Mesodermal cell (in vitro differentiated cells): Measurements from ENCODE around the gene AIM2.

ENCODE experiments used
- H3K27ac ChIP-seq: 2 replicates; pipeline ENCODE4 v1.7.0; 2013; ENCODE audit warnings: mild to moderate bottlenecking, low read depth, low read length, moderate library complexity; ENCODE audit not compliant: severe bottlenecking
- H3K36me3 ChIP-seq: 2 replicates; pipeline ENCODE4 v1.7.1; 2013; ENCODE audit warnings: mild to moderate bottlenecking, low read length, moderate library complexity; ENCODE audit not compliant: control insufficient read depth, insufficient read depth
- H3K4me1 ChIP-seq: one replicate; pipeline ENCODE4 v1.7.1; 2013; ENCODE audit warnings: mild to moderate bottlenecking, low read length; ENCODE audit not compliant: insufficient read depth, control insufficient read depth, poor library complexity, severe bottlenecking
- H3K4me3 ChIP-seq: 2 replicates; pipeline ENCODE4 v1.7.0; 2013; ENCODE audit warnings: low read length, control low read depth, mild to moderate bottlenecking; ENCODE audit not compliant: insufficient read depth, poor library complexity, severe bottlenecking; ENCODE audit errors: extremely low read depth
- H3K9me3 ChIP-seq: 2 replicates; pipeline ENCODE4 v1.7.1; 2013; ENCODE audit warnings: mild to moderate bottlenecking, low read length, moderate library complexity; ENCODE audit not compliant: control insufficient read depth
- WGBS, 2 experiments: methylation state at CpG; one replicate each; pipeline ENCODE4 v1.1.5; 2013; ENCODE audit warnings: missing lambda C conversion rate in 2 of 2; ENCODE audit not compliant: insufficient coverage in 2 of 2; 5-methylcytosine and 5-hydroxymethylcytosine counted together

AIM2 gene

GRCh38 chr1:159079525-159079924 is 3.0 kb upstream of the AIM2 start:
- Histone ChIP-seq H3K9me3 (no peaks in the 10 kb centered on the region), H3K4me1 (no peaks in the 10 kb centered on the region), H3K4me3 (no peak overlapping the region), H3K36me3 (no peaks in the 10 kb centered on the region), H3K27ac (no peak overlapping the region)
- WGBS, 2 experiments, result no CpG with 5 or more reads among the region's 1 CpG

- Histone ChIP-seq H3K36me3 (no peaks in the 10 kb centered on the region), H3K27ac (no peak overlapping the region), H3K4me3 (no peak overlapping the region), H3K9me3 (no peaks in the 10 kb centered on the region), H3K4me1 (no peaks in the 10 kb centered on the region)
- WGBS, 2 experiments, result 94 to 97% methylated on average over 9 to 12 of the region's 12 CpGs
Observed at GRCh38 chr1:159077120-159077961, 775 bp upstream of the AIM2 start.

- no peaks in the 10 kb centered on the region for H3K9me3 ChIP-seq
- no peak overlapping the region for H3K4me3 ChIP-seq
- H3K36me3 ChIP-seq, result no peaks in the 10 kb centered on the region
- H3K4me1 ChIP-seq, result no peaks in the 10 kb centered on the region
- H3K27ac ChIP-seq, result no peak overlapping the region
Observed at GRCh38 chr1:159071970-159072582, 4.5 kb downstream of the AIM2 start.

- Histone ChIP-seq H3K4me3 (no peak overlapping the region), H3K27ac (no peak overlapping the region), H3K36me3 (no peaks in the 10 kb centered on the region), H3K4me1 (no peaks in the 10 kb centered on the region), H3K9me3 (no peaks in the 10 kb centered on the region)
- no CpG with 5 or more reads among the region's 2 CpGs for WGBS, 2 experiments
Observed at GRCh38 chr1:159068886-159069285, 7.7 kb downstream of the AIM2 start.

- no peak overlapping the region for H3K27ac ChIP-seq
- no peak overlapping the region for H3K4me3 ChIP-seq
- WGBS, 2 experiments, result 63 to 86% methylated on average over 3 of the region's 6 CpGs
- no peaks in the 10 kb centered on the region for H3K4me1 ChIP-seq
- no peaks in the 10 kb centered on the region for H3K36me3 ChIP-seq
- no peaks in the 10 kb centered on the region for H3K9me3 ChIP-seq
Observed at GRCh38 chr1:159067699-159068621, 8.6 kb downstream of the AIM2 start.

GRCh38 chr1:159066108-159066507 is 10.5 kb downstream of the AIM2 start:
- Histone ChIP-seq H3K4me3 (no peak overlapping the region), H3K9me3 (no peaks in the 10 kb centered on the region), H3K4me1 (no peaks in the 10 kb centered on the region), H3K36me3 (no peaks in the 10 kb centered on the region), H3K27ac (no peak overlapping the region)
- 94 to 100% methylated on average over 4 of the region's 4 CpGs for WGBS, 2 experiments

- WGBS, 2 experiments, result 94 to 96% methylated on average over 4 to 8 of the region's 8 CpGs
- Histone ChIP-seq H3K36me3 (no peaks in the 10 kb centered on the region), H3K4me1 (no peaks in the 10 kb centered on the region), H3K27ac (no peak overlapping the region), H3K9me3 (no peaks in the 10 kb centered on the region), H3K4me3 (no peak overlapping the region)
Observed at GRCh38 chr1:159065106-159065505, 11.5 kb downstream of the AIM2 start.

- Histone ChIP-seq H3K4me1 (no peaks in the 10 kb centered on the region), H3K4me3 (no peak overlapping the region), H3K27ac (no peak overlapping the region), H3K9me3 (no peaks in the 10 kb centered on the region), H3K36me3 (peaks cover 11% of the 10 kb centered on the region)
- WGBS, 2 experiments, result 95 to 96% methylated on average over 4 to 6 of the region's 7 CpGs
Observed at GRCh38 chr1:159058751-159059150, 17.8 kb downstream of the AIM2 start.

- 90 to 95% methylated on average over 5 to 7 of the region's 7 CpGs for WGBS, 2 experiments
- no peak overlapping the region for H3K4me3 ChIP-seq
- no peaks in the 10 kb centered on the region for H3K9me3 ChIP-seq
- H3K27ac ChIP-seq, result no peak overlapping the region
- peaks cover 30% of the 10 kb centered on the region for H3K36me3 ChIP-seq
- no peaks in the 10 kb centered on the region for H3K4me1 ChIP-seq
Observed at GRCh38 chr1:159056069-159056698, 20.4 kb downstream of the AIM2 start.

- no peaks in the 10 kb centered on the region for H3K4me1 ChIP-seq
- H3K9me3 ChIP-seq, result no peaks in the 10 kb centered on the region
- H3K36me3 ChIP-seq, result peaks cover 39% of the 10 kb centered on the region
- 88 to 100% methylated on average over 2 to 4 of the region's 5 CpGs for WGBS, 2 experiments
- H3K4me3 ChIP-seq, result no peak overlapping the region
- H3K27ac ChIP-seq, result no peak overlapping the region
Observed at GRCh38 chr1:159055181-159055641, 21.4 kb downstream of the AIM2 start.
